Occipital lobe (tissue), 3 donors: ENCODE data around the gene DRICH1. TPM values are rescaled to one million over a fixed set of nuclear protein-coding genes. Genes with fewer than 3 reads are reported as not detected.
"Not testable (repeated sequence)": the region's sequence is repeated elsewhere in the genome, so short reads cannot be mapped to it uniquely, and the experiment has no call there.

ENCODE experiments used
- DNase-seq: peaks from one replicate; lab custom pipeline; 2025; lab: John Stamatoyannopoulos, UW
- small RNA-seq: library from RNA; depleted of rRNA; stranded (forward); fragments of <200 nt; gene quantifications from one replicate; pipeline ENCODE3, GENCODE V24; 2014
- total RNA-seq: library from RNA; depleted of rRNA; stranded (reverse); fragments of >200 nt; gene quantifications from one replicate; pipeline ENCODE4 v1.2.3, GENCODE V29; 2014

DRICH1 gene
- total RNA-seq, 1 donor from 2014 or later = 0.31 TPM

- no peak for DNase-seq
These were observed 62.8 kb downstream of the DRICH1 start for GRCh38 chr22:23569291-23569690.

GRCh38 chr22:23566705-23567475, 65.2 kb downstream of the DRICH1 start:
- no peak for DNase-seq

- DNase-seq = no peak
These were observed 66.0 kb downstream of the DRICH1 start for GRCh38 chr22:23565915-23566704.

- no peak for DNase-seq
These were observed 66.7 kb downstream of the DRICH1 start for GRCh38 chr22:23565305-23565914.

- DNase-seq = no peak
These were observed 67.8 kb downstream of the DRICH1 start for GRCh38 chr22:23564276-23564675.

GRCh38 chr22:23563111-23563510, 69.0 kb downstream of the DRICH1 start:
- DNase-seq = no peak

GRCh38 chr22:23562186-23562585, 69.9 kb downstream of the DRICH1 start:
- DNase-seq = no peak

GRCh38 chr22:23561025-23561510, 71.1 kb downstream of the DRICH1 start:
- not testable (repeated sequence) for DNase-seq

GRCh38 chr22:23560215-23560614, 71.9 kb downstream of the DRICH1 start:
- DNase-seq = not testable (repeated sequence)

Small RNA genes within 50 kb of the gene (small RNA-seq; reads per million reads assigned to genes)
- gene AP000346.3 = not detected

Other genes starting within 250 kb of the DRICH1 start
- not detected for gene IGLL1, start 52.0 kb downstream of the DRICH1 start, total RNA-seq
- not detected for gene RGL4, start 58.7 kb upstream of the DRICH1 start, total RNA-seq
- gene ZNF70, start 118.8 kb upstream of the DRICH1 start, total RNA-seq = 4.1 TPM
- not detected for gene VPREB3, start 122.1 kb upstream of the DRICH1 start, total RNA-seq
- not detected for gene C22orf15, start 130.7 kb upstream of the DRICH1 start, total RNA-seq
- gene CHCHD10, start 135.7 kb upstream of the DRICH1 start, total RNA-seq = 3.4 TPM
- gene MMP11, start 140.5 kb upstream of the DRICH1 start, total RNA-seq = 14.8 TPM
- 19.7 TPM for gene SMARCB1, start 154.6 kb upstream of the DRICH1 start, total RNA-seq
- 0.62 TPM for gene DERL3, start 206.7 kb upstream of the DRICH1 start, total RNA-seq
- 8.4 TPM for gene SLC2A11, start 225.6 kb upstream of the DRICH1 start, total RNA-seq